Suppressor macrophage (primary cell): ENCODE results near the gene RHCG.
"Not testable (repeated sequence)": the region's sequence is repeated elsewhere in the genome, so short reads cannot be mapped to it uniquely, and the experiment has no call there.

Experiments used
- DNase-seq, 4 experiments: peaks; one replicate each; pipeline ENCODE4 v3.0.0-alpha.2; 2020 to 2022

The RHCG gene

DNA sequence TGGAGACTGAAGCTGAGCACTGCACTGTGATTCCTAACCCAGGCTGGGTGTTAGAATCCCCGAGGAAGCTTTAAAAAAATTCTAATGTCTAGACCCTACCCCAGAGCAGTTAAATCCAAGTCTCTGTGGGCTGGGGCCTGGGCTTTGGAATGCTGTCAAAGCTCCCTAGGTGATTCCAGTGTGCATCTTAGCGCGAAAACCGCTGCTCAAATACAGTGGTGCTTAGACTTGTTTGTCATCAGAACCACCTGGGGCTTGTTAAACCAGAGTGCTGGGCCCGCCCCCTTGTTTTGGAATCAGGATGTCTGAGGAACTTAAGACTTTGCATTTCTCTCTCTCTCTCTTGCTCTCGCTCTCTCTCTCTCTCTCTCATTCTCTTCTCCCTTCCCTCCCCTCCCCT, 20.7 kb downstream of the RHCG start:
- no peak for DNase-seq

DNA sequence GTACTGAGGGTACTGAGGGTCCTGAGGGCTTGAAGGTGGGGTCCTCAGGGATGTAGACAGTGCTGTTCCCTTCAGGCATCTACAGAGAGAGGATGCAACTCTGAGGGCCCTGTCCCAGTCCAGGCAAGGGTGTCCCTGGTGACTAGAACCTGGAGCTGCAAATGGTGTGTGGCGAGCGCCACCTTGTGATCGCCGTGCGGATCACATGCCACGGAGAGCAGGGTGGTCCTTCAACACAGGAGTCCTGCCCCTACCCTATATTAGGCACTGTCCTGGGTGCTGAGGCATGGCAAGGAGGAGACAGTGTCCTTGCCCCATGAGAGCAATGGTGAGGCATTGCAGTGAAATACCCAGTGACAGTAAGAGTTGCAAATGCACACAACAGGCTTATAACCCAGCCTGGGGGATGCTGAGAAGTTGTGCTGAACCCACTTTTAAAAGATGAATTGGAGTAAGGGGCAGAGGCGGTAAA, 23.6 kb downstream of the RHCG start:
- peak; percentile 64 to 72 (median 67) for DNase-seq

DNA sequence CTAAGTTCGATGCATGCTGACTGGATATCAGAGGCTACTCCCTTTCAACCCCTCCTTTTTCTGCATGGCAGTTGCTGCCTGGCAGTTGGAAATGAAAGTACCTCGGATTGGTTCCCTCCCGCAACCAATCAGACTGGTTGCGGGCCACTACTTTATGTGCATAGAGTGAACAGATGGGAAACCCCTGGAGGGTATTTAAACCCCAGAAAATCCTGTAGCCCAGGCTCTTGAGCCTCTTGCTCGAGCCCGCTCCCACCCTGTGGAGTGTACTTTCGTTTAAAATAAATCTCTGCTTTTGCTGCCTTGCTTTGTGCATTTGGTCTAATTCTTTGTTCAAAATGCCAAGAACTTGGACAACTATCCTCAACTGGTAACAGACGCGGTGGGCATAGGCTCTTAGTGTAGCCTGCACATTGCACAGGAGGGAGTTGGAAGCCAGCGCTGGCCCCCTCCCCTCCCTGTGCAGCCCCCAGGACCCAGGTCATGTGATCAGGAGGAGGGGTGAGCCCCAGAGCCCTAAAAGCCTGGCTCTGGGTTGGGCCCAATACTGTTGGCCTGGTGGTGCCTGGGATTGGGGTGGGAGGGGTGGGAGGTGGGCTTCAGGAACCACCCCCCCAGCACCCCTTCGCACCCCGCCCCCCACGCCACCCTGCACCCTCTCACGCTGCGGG, 26.8 kb downstream of the RHCG start:
- DNase-seq, result no peak

DNA sequence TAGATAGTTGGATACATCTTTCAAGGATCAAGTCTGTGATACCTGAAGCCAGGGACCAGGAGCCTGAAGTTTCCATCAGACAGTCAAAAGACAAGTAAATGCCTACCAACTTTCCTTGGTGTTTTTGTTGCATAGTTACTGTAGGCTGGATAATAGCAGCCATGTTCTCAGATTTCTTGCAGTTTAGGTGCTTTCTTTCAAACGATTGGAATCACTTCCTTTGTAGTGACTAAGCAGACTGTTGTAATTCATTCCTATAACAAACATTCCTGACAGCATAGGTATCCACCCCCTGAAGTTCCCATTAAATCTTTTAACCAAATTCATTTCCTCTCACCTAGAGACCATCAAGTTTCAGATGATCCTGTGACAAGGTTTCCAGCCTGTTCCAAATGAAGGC, 27.6 kb downstream of the RHCG start:
- DNase-seq, result not testable (repeated sequence)

DNA sequence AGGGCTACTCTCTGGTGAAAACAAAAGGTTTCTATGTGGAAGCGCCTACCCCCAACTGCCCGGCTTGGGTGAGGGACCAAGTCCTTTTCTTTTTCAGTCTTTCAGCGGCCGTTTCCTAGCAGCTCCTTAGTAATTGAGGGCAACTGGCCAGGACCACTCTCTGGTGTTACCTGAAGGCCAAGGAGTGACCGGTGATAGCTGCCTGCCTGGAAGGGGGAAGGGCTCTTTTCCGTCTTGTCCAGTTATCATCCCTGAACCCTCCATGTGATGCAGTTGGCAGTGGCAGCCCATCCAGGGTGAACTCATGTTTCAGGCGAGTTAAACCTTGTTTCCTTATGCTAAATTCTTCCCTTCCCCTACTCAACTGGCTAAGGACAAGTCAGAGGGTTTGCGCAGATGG, 33.3 kb downstream of the RHCG start:
- no peak for DNase-seq

DNA sequence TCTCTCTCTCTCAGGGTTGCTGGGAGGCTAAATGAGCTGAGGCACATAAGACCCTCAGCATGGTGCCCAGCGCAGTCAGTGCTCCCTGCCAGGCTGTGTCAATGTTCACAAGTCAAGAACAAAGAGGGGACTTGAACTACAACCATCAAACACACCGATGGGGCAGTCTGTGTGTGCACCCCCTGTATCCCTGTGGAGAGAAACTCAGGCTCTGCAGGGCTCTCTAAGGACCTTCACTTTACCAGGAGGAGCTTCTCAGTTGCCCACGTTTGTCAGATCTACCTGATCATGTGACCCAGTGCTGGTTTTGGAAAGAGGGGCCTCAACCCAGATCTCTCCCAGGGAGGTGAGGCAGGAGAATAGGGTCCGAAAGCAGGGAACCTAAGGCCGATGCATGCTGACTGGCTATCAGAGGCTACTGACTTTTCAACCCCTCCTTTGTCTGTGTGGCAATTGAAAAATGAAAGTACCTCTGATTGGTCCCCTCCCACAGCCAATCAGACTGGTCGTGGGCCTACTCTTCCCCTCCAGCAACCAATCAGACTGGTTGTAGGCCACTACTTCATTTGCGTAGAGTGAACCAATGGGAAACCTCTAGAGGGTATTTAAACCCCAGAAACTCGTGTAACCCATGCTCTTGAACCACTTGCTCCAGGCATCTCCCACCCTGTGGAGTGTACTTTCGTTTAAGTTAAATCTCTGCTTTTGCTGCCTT, 34.0 kb downstream of the RHCG start:
- peak in 1 of 4 experiments; percentile 28 for DNase-seq

DNA sequence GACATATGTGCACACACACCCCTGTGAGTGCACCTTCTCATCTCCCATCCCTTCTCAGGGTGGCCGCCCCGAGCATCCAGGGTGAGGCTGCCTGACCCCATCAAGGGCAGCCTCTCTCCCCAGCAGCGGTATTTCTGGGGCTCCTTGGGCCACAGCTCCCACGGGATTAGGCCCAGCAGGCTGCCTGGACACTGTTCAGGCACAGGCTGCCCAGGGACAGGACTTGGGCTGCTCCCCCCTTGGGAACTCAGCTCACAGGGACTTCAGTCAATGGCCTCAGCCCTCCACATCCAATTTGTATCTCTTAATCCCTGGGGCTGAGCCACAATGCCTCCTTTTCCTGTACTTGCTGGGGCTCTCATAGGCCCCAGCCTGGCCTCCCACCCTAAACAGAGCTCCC, 35.0 kb downstream of the RHCG start:
- no peak for DNase-seq

DNA sequence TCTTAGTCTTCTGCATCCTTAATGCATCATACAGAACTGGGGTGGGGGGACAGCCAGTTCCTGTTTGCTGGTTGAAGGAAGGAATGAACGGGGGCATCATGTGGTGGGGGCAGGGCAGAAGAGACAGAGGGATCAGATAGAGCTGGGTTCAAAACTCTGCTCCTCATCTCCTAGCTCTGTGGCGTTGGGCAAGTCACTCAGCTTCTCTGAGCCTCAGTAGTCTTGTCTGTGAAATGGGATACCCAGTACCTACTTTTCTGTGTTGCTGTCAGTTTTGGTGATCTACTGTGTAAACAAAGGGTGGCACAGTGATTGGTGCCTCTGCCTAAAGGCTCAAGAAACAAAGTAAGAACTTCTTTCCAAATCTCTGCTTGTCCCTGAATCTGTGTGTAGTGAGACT, 36.3 kb downstream of the RHCG start:
- no peak for DNase-seq

DNA sequence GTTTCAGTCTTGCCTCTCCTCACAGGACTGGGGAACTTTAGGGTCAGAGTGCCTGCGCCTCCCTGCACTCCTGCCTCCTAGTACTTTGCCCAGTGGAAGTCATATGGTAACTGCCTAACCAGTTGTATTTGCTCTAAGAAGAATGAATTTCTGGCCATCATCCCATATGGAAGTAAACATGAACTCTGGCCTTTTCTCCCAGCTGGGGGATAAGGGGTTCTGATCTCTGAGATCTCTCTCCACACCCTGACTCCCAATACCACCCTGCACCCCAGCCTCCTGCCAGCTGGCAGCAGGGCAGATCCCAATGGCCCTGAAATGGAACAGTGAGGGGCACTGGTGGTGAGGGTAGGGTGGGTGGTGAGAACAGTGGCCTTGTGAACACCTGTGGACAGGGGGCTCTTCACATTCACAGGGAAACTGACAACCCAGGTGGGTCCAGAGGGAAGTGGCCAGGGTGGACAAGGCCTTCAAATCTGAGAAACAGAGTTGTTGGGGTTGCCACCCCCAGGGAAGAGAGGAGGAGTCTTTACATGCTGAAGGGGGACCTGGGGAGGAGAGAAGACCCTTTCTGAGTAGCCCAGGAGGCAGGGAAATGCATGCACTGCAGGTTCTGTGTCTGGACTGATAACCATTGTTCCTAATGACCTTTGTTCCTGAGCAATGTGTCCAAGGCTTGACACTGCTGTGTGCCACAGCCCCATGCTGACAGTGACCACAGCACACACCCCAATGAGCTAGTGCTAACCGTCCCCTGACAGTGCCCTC, 36.9 kb downstream of the RHCG start:
- no peak for DNase-seq

DNA sequence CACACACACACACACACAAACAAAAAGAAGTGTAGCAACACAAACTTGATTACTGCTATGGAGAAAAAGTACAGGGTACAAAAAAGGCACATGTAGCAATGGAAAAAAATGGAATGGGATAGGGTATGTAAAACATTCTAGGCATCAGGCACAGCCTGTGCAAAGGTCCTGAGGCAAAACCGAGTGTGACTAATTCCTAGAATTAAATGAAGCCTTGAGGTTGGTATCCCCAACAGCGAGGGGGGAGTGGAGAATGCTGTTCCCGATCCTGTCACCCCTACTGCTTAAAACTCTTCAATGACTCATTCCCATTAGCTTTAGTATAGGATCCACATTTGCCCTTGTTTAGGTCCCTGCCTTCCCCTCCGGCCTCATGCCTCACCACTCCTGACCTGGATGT, 37.9 kb downstream of the RHCG start:
- DNase-seq, result no peak

DNA sequence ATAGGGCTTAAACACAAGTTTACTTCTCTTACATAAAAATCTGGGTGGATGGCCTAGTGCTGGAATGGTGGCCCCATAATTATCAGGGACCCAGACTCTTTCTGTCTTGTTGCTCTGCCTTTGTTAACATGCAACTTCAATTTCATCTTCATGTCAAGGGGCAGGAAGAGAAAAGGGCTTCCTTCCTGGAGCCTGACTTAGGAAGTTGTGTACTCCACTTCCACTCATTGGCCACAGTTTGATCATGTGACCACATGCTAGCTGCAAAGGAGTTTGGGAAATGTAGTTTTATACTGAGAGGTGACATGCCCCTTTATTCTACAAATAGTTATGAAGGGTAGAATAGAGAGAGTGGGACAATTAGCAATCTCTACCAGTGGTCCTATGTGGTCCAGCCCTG, 39.3 kb downstream of the RHCG start:
- DNase-seq, result peak in 2 of 4 experiments; percentile 29 to 42

DNA sequence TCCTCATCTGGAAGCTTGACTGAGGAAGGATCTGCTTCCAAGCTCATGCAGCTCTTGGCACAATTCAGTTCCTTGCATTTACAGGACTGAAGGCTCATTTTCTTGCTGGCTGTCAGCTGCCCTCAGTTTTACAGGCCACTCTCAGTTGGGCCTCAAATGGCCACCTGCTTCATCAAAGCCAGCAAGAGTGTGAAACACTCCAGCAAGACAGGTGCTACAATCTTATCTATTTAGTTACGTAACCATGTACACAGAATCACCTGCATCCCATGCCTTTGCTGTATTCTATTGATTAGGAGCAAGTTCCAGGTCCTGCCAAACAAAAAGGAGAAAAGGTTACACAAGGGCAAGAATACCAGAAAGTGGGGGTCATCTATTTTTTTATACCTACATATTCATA, 40.8 kb downstream of the RHCG start:
- no peak for DNase-seq

DNA sequence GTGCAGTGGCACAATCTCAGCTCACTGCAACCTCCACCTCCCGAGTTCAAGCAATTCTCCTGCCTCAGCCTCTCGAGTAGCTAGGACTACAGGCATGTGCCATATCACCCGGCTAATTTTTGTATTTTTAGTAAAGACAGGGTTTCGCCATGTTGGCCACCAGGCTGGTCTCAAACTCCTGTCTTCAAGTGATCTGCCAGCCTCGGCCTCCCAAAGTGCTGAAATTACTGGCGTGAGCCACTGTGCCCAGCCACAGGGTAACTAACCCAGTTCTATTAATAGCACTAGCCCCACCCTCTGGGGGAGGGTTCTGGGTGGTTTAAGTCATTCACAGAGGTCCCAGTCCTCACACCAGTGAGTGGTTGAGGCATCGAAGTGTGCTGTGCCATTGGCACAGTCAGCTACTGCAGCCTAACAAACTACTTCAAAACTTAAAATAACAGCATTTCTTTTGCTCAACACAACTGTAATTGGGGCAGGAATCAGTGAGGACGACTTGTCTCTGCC, 44.0 kb downstream of the RHCG start:
- no peak for DNase-seq

DNA sequence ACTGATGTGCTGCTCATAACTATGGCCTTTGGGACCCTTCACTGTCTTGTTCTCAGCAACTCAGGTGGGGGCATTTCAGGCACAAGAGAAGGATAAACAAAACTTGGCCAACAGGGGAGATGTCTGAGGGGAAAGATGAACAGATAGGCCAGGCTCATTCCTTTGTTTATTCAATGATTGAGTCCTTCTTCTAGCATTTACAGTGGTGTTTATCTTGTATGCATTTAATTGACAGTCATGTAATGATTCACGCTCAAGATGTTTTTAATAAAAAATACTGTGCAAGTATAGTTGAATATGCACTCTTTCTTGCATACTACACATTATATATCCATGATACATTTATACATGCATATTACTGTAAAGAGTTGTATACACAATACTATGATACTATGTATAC, 44.5 kb downstream of the RHCG start:
- DNase-seq, result no peak

DNA sequence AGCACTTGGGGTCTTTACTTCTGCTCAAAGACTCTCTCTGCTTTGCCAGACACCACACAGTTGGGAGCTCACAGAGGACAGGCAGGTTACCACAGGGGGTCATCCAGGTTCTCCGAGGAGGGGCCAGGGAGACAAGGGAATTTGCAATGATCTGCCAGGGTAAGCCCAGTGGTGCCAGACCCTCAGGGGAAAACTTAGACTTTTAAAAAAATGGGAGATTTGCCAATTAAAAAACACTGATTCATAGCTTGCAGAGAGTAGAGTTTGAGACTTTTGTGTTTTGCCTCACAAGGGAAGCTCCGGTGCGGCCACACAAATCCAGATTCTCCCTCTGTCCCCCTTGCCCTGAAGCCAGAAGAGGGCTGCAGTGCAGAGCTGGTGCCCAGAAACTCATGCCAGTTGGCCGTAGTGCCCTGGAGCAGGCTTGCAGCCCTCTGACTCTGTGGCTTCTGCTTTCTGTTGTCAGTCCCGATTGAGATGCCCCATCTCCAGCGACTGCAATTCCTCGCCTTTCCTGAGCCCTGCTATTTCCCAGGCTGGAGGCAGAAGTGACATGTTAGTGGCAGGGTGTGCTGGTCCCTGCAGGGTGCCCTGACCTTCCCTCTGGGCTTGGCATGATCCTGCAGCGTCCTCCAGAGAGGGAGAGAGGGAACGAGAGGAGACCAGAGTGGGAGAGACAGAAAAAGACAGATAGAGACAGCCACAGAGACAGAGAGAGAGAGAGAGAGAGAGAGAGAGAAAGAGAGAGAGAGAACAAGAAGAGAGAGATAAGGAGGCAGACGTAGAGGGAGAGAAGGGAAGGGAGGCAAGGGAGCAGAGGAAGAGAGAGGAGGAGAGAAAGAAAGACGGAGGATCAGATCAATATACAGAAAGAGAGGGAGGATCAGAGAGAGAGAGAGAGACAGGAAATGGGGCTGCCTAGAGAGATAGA, 46.0 kb downstream of the RHCG start:
- peak in 1 of 4 experiments; percentile 11 for DNase-seq

DNA sequence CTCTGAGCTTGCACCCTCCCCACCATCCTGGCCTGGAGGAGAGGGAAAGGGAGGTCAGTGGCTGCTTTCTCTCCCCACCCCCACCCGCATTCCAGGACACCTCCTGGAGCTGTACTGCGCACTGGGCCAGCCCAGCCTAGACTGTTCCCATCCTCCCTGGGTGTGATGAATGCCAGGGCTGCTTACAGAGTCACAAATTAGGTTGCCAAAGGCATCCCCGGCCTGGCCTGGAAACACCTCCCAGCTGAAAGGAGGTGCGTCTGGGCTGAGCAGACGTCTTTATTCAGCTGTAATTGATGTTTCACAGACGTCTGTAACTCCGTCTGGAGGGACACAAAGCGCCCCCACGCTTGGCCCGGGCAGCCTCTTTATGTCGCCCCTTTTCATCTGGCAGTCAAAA, 47.6 kb downstream of the RHCG start:
- DNase-seq, result no peak

DNA sequence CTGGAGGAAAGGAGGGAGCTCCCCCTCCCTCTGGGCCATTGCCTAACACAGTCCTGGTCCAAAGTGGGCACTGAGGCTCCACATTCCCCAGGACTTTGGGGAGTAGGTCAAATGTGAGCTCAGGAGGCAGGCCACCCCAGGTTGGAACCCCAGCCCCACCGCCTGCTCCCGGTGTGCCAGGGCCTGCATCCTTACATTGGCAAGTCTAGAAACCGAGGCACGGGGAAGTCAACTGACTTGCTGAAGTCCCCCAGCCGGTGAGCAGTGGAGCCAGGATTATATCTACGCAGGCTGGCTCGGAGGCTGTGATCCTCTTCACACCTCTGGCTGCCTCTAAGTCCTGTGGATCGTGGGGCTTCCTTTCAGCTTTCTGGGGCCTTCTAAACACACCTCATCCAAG, 48.7 kb downstream of the RHCG start:
- no peak for DNase-seq

DNA sequence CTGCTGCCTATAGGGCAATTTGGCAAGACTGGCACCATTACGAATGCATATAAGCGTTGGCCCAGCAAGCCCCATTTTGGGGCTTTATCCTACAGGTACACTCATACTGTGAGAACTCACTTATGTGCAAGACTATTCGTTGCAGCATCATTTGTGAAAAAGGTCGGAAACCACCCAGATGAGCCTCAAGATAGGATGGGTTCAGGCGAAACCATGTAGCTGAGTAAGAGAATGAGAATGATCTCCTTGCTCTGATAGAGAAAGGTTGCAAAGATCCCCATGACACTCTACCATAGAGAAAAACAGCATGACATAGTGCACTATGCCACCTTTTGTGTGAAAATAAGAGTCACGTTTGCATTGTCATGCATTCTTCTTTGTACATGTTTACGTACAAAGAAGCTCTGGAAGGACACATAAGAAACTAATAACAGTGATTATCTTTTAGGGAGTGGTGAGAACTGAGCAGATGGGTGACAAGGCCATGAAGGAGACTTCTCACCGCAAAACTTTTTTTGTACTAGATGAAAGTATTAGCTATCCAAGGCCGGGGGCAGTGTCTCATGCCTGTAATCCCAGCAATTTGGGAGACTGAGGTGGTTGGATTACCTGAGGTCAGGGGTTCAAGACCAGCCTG, 50.0 kb downstream of the RHCG start:
- DNase-seq, result no peak

DNA sequence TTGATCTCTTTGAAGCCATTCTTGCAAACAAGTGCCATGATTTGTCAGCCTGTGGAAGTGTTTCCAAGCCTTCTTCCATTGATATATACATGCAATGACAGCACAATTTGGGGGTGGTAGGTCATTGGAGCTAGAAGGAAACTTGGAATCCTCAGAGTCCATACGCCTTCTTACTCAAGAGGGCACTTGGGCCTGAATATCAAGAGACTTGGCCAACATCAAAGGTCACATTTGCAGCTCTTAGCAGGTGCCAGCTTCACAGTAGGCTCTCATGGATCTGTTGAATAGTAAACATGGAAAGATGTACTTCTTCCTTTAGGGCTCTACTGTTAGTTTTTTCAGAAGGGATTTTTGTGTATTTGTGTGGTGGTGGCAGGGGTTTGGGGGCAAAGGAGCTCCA, 50.9 kb downstream of the RHCG start:
- no peak for DNase-seq

DNA sequence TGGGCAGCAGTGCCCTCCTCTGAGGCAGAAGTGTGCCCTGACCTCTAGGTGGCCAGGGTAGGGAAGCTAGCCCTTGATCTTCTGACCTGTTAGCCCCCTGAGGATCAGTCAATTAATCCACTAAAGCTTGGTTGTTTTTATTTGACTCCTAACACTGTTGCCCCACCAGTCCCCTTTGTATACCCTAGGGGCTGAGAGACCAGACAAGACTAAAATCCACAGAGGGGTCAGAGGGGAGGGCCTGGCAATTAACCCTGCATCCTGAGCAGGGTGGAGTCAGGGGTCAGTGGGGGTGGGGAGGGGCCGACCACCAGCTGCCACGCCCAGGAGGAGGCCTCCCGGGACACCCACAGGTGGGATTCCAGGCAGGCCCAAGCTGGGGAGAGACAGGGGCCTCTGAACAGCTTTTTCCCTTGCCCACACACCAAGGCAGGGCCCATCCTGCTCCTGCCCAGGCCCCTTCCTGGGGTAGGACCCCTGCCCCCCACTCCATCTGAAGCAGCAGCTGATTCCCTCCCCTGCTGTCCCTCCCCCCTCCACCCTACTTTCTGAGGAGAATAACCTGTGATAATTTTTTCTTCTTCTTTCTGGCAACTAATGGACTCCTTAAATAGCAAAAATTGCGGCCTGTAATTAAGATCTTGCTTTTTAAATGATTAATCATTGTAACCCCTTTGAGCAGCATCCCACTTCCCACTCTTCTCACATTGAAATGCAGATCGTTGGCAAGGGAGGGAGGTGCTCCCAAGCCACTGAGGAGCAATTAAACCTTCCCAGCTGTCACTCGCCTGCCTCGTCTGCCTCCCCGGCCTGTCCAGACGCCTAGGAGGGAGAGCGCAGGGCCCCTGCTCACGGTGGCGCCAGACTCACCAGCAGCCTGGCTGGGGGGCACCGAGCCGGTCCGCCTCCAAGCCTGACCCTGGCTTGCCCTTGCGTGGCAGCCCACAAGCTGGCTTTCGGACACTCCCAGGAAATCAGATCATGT, 51.9 kb downstream of the RHCG start:
- DNase-seq, result no peak

DNA sequence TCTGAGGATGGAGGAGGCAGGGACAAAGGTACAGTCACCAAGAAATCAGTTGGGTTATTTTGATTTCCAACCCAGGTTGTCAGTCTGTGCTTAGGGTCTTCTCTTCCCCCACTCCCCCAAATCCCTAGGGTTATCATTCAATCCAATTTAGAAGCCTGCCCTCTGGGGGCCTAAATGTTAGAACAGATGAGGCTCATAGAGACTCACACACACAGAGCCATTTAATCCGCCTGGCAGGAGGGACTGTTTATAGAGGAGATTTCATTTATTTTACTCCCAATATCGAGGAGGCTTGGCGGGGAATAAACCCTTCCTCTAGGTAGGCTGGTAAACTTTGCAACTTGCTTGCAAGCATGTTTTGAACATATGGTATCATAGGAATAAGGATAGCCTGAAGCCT, 52.8 kb downstream of the RHCG start:
- DNase-seq, result no peak
